Calu3 (cell line): Measurements from ENCODE around the gene PRDM10. TPM values are rescaled to one million over a fixed set of nuclear protein-coding genes. Genes with fewer than 3 reads are reported as not detected.

Source experiments
- BruUV-seq: library from RNA; stranded (reverse); fragments of 400-500 nt; replicated peaks from 2 replicates; lab custom pipeline; 2021; lab: Mats Ljungman, UMichigan
- CTCF ChIA-PET: fragments of 300-600 bp; sonication (Branson Sonifier 250); formaldehyde crosslinking; loops from one replicate; lab custom pipeline; 2022; ENCODE audit warnings: antibody characterized with exemption; lab: Charles Lee
- DNase-seq: peaks from one replicate; pipeline ENCODE4 v3.0.0; 2022
- H3K27ac Mint-ChIP-seq: one replicate; pipeline ENCODE4 v1.8.0; 2022; ENCODE audit warnings: mixed read lengths; ENCODE audit not compliant: unreplicated experiment
- H3K27me3 Mint-ChIP-seq: one replicate; pipeline ENCODE4 v1.8.0; 2022; ENCODE audit warnings: mixed read lengths; ENCODE audit not compliant: unreplicated experiment
- H3K36me3 Mint-ChIP-seq: one replicate; pipeline ENCODE4 v1.8.0; 2022; ENCODE audit warnings: mild to moderate bottlenecking, moderate library complexity, mixed read lengths; ENCODE audit not compliant: insufficient read depth, unreplicated experiment
- H3K4me1 Mint-ChIP-seq: one replicate; pipeline ENCODE4 v1.8.0; 2022; ENCODE audit warnings: mild to moderate bottlenecking, low read depth, mixed read lengths; ENCODE audit not compliant: unreplicated experiment
- H3K4me3 Mint-ChIP-seq: one replicate; pipeline ENCODE4 v1.8.0; 2022; ENCODE audit warnings: mild to moderate bottlenecking, low read depth, moderate library complexity, mixed read lengths; ENCODE audit not compliant: unreplicated experiment
- H3K9me3 Mint-ChIP-seq: one replicate; pipeline ENCODE4 v1.8.0; 2022; ENCODE audit warnings: low read depth, mixed read lengths; ENCODE audit not compliant: unreplicated experiment
- intact Hi-C: fragments of 100-400 bp; cut with micrococcal nuclease; formaldehyde crosslinking; loops from one replicate; pipeline ENCODE4 v1.10.0; 2022; ENCODE audit not compliant: unreplicated experiment
- total RNA-seq: library from RNA; stranded (reverse); gene quantifications from 2 replicates; pipeline ENCODE4 v1.2.3, GENCODE V29; 2022
- TF ChIP-seq, protein P1 (sequence below): fragments of 200-600 bp; IDR thresholded peaks from one replicate; pipeline ENCODE4 v1.8.0; 2022; ENCODE audit warnings: antibody characterized with exemption; ENCODE audit not compliant: unreplicated experiment

Gene PRDM10
- total RNA-seq, 1 experiment from 2014 or later, result 8.1 TPM

GRCh38 chr11:130001461-130002351 is 929 bp downstream of the PRDM10 start:
- no TSS peak for BruUV-seq
- intact Hi-C loops, result loop anchor here (5.0 kb wide), 2 partner anchors 36 to 121 kb away; no protein-coding TSS in a partner anchor

DNA sequence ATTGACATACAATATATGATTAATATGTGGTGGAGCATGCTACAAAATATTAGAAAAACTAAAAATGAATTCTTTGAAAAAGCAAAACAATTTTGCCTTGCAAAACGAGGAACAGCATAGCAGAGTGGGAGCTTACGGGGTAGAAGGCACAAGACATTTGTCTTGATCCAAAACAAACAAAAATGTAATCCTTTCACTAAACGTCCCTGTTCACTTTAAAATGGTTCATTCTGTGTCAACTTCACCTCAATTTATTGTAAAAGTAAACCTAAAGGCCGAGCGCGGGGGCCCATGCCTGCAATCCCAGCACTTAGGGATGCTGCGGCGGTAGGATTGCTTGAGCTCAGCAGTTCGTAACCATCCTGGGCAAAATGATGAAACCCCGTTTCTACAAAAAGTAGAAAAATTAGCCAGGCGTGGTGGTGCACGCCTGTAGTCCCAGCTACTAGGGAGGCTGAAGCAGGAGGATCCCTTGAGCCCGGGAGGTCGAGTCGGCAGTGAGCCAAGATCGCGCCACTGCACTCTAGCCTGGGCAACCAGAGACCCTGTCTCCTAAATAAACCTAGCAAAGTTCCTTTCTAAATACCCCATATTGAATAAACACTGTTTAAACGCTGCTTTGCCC is 2.0 kb downstream of the PRDM10 start:
- CTCF ChIA-PET, result no interaction called here
- intact Hi-C loops, result loop anchor here (5.0 kb wide), 2 partner anchors 37 to 122 kb away; no protein-coding TSS in a partner anchor
- no peaks in the 10 kb centered on the region for H3K9me3 Mint-ChIP-seq
- H3K4me1 Mint-ChIP-seq, result peaks cover 16% of the 10 kb centered on the region
- no peak for DNase-seq
- TF ChIP-seq, protein P1, sequence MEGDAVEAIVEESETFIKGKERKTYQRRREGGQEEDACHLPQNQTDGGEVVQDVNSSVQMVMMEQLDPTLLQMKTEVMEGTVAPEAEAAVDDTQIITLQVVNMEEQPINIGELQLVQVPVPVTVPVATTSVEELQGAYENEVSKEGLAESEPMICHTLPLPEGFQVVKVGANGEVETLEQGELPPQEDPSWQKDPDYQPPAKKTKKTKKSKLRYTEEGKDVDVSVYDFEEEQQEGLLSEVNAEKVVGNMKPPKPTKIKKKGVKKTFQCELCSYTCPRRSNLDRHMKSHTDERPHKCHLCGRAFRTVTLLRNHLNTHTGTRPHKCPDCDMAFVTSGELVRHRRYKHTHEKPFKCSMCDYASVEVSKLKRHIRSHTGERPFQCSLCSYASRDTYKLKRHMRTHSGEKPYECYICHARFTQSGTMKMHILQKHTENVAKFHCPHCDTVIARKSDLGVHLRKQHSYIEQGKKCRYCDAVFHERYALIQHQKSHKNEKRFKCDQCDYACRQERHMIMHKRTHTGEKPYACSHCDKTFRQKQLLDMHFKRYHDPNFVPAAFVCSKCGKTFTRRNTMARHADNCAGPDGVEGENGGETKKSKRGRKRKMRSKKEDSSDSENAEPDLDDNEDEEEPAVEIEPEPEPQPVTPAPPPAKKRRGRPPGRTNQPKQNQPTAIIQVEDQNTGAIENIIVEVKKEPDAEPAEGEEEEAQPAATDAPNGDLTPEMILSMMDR, result no peak
- TSS peak; percentile 32 for BruUV-seq
- peak overlapping the region; percentile 75 for H3K4me3 Mint-ChIP-seq
- peaks cover 33% of the 10 kb centered on the region for H3K36me3 Mint-ChIP-seq
- no peaks in the 10 kb centered on the region for H3K27me3 Mint-ChIP-seq
- peak overlapping the region; percentile 84 for H3K27ac Mint-ChIP-seq

More at GRCh38 chr11:130001461-130002351, 929 bp downstream of the PRDM10 start:
- Mint-ChIP-seq H3K36me3 (peaks cover 32% of the 10 kb centered on the region), H3K4me1 (peaks cover 8% of the 10 kb centered on the region), H3K4me3 (peak overlapping the region; percentile 86), H3K27ac (peak overlapping the region; percentile 100), H3K9me3 (no peaks in the 10 kb centered on the region), H3K27me3 (no peaks in the 10 kb centered on the region)
- CTCF ChIA-PET, result interaction anchor here (1.0 to 1.5 kb wide), 2 partner anchors 69 to 122 kb away, joined by 6 to 7 read pairs; no protein-coding TSS in a partner anchor
- DNase-seq, result peak; percentile 0
- TF ChIP-seq, protein P1, result no peak

DNA sequence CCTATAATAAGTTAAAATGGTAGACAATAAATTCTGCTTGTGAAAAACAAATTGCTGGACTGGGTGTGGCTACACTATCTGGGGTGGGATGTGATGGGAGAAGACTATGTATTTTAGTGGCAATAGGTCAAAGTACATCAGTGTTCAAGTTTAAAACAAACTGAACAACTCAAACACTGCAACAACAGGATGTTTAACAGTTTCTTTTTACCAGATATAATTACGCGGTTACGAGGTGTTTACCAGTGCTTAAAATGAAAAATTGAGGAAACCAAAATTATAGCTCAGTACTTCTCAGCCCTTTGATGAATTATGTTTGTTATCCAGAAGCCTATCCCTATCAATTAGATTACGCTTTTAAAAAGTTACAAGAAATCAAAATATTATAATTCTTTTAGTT is 3.2 kb downstream of the PRDM10 start:
- no peak overlapping the region for H3K27ac Mint-ChIP-seq
- CTCF ChIA-PET, result no interaction called here
- intact Hi-C loops, result loop anchor here (10.0 kb wide), 1 partner anchor 75 kb away; no protein-coding TSS in a partner anchor
- peaks cover 11% of the 10 kb centered on the region for H3K4me1 Mint-ChIP-seq
- H3K9me3 Mint-ChIP-seq, result no peaks in the 10 kb centered on the region
- peaks cover 33% of the 10 kb centered on the region for H3K36me3 Mint-ChIP-seq
- BruUV-seq, result no TSS peak
- TF ChIP-seq, protein P1, result no peak
- DNase-seq, result no peak
- no peak overlapping the region for H3K4me3 Mint-ChIP-seq
- H3K27me3 Mint-ChIP-seq, result no peaks in the 10 kb centered on the region

DNA sequence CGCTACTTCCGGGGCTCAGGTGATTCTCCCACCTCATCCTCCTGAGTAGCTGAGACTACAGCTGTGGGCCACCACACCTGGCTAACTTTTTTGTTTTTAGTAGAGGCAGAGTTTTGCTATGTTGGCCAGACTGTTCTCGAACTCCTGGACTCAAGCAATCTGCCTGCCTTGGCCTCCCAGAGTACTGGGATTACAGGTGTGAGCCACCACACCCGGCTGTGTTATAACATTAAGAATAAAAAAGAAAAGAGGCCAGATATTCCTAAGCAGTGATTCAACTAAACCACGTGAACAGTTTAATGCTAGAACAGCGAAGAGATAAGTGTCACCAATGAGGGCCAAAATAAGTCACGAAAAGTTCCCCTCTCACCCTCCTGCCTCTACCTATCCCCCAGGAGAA is 3.7 kb downstream of the PRDM10 start:
- DNase-seq, result no peak
- no TSS peak for BruUV-seq
- no peaks in the 10 kb centered on the region for H3K27me3 Mint-ChIP-seq
- no peak overlapping the region for H3K27ac Mint-ChIP-seq
- H3K4me1 Mint-ChIP-seq, result peaks cover 11% of the 10 kb centered on the region
- TF ChIP-seq, protein P1, result no peak
- intact Hi-C loops, result loop anchor here (10.0 kb wide), 1 partner anchor 74 kb away; no protein-coding TSS in a partner anchor
- H3K9me3 Mint-ChIP-seq, result no peaks in the 10 kb centered on the region
- H3K36me3 Mint-ChIP-seq, result peaks cover 32% of the 10 kb centered on the region
- CTCF ChIA-PET, result no interaction called here
- H3K4me3 Mint-ChIP-seq, result no peak overlapping the region
